ENCODE data around the gene NKD1.
A peak's percentile ranks its signal among the peaks of the same experiment; 100 is the strongest.

Gene NKD1

DNA sequence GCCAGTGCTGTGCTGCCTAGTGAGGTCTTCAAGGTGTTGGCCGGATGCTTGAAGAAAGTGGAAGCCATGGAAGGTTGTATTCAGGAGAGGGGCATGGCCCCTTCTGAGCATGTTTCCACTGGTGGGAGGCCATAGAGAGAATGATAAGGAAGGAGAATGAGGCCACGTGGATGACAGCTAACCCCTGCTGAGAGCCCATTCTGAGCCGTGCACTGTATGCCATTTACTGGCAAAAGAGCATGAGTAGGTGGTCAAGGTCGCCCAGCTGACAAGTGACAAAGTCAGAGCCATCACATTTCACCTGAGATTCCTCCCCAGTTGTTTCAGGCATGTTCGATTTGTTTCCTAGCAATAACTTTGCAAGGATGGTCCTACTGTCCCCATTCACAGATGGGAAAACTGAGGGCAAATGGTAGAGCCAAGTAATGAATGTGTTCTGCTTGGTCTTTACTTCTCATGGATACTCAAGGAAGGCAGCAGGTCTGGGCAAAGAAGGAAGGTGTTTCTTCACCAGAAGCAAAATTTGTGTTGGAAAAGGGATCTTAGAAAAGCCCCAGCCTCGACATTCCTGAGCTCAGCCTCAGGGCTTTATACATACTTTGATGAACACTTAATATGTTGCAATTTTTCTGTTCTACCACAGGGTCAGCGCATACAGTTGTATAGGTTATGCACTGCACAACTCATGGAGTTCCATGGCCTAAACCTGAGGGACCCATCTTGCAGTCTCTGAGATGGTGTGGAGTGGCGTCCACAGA is 10.5 kb upstream of the NKD1 start:
- DNase-seq (ENCODE audit: low spot score), result no peak

DNA sequence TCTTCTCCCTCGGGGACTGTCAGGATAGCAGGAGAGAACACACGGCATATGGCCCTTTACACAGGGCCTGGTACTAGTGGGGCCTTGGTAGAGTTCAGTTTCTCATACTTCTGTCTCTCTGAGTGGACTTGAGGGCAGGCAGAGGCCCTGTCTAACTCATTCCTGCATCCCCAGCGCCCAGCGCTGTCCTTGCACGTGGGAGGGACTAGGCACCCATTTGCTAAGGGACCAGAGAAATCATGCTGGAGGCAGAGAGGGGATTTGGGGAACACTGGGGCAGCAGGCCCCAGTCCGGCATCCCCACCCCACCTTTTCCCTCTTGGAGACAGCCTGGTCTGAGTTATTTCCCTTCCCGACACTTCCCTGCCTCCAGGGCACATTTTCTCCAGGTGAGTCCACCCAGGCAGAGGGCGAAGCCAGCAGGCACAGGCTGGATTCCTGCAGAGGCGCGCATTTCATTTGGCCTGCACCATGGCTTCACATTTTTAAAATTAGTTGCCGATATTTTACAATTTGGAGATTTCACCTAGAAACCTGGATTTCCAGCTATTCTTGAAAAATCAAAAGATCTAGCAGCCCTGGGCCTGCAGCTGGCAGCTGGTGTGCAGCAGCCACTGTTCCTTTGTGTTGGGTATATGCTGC is 9.7 kb upstream of the NKD1 start:
- DNase-seq (ENCODE audit: low spot score), result no peak

DNA sequence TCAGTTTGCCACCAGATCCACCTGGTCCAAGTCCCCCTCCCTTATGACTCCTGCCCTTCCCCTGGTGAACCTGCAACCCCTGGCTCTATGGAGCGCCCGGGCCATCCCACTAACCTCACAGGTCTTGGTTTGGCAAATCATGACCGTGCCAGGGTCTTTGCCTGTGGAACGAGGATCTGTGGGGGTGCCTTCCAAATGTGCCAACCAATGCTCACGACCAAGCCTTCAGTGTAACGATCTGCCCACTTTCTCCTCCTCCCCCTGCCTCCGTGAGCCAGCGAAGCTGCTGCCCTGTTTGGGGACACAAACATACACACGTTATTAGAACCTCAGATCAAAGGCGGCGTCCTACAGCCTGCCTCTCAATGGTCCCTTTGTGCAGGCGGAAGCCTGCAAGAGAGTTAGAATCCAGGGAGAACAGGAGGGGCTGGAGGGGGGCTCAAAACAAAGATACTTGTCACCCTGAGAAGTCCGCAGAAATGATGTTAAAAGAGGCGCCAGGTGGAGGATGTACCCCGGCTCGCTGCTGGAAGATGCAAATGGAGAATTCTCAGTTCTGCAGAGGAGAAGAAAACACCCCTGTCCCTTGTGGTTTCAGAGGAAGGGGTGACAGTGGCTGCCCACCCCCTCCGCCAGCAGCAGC is 9.0 kb upstream of the NKD1 start:
- DNase-seq (ENCODE audit: low spot score), result peak; percentile 60

DNA sequence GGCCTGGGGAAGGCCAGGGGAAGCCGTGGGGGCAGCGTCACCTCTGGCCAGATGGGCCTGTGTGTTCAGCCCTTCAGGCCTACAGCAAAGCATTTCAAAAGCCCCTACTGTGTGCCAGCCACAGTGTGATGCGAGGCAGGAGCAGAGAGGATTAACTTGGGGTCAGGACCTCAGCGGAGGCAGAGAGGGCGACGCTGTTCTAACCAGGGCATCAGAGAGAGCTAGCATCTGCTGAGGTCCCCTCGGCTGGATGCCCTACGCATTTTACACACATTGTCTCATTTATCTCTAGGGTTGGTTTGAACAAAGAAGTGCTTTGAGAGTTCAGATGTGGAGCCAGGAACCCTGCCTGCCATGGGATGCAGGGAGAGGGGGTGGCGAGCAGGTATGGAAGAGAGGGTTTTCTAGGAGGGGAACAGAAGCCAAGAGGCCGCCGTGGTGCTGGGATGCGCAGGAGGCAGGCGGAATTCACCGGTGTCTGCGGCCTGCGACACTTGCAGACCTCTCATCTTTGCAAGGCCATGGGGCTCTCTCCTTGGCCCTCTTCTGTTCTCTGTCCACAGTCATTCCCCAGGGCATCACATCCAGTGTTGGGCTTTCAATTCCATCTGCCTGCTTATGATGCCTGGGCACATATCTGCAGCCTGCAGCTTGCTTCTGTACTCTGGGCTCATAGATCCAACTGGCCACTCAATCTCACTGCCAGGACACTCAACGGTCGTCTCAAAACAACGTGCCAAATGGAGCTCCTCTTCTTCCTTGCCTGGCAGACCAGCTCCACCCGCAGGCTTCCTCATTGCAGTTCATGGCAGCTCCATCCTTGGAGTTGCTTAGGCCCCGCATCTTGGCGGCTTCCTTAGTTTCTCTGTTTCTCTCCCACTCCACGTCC is 8.1 kb upstream of the NKD1 start:
- peak; percentile 86 for DNase-seq (ENCODE audit: low spot score)

DNA sequence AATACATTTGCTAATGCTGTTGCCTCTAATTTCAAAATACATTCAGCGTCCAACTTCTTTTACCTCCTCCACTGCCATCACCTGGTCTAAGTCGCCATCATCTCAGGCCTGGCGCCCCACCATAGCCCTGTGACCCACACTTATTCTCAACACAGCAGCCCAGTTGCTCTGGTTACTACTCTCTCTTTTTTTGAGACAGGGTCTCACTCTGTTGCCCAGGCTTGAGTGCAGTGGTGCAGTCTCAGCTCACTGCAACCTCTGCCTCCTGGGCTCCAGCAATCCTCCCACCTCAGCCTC is 7.5 kb upstream of the NKD1 start:
- DNase-seq (ENCODE audit: low spot score), result no peak

DNA sequence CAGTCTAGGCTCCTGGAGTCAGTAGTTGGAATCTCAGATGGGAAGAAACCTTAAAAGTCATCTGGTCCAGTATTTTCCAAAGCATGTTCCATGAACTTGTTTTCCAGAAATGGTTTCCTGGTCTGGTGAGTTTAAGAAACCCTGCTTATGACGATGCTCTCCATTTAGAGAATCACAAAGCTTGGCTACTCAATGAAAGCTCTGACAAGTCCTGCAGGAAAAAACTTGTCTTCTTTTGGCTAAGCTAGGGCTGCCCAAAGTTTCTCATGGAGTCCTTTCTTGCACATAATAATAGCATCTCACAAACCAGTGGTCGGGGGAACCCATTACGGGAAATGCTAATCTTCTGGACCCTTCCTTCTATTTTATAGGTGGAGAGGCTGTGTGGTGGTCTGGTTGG is 5.5 kb upstream of the NKD1 start:
- no peak for DNase-seq (ENCODE audit: low spot score)

DNA sequence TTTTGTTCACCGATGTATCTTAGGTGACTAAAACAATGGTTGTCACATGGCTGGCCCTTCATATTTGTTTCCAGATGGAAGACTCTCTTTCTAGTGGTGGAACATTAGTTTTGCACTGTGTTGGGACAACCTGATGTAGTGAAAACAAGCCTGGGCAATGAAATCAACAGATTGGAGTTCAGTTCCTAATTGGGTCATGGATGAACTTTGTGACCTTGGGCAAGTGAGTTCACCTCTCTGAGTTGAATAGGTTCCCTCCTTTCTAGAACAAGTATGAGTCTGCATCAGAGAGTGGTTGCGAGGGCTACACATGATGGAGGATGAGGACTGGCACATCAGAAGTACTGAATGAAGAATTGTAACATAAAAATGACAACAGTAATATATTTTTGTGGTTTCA is 2.1 kb upstream of the NKD1 start:
- DNase-seq (ENCODE audit: low spot score), result no peak

DNA sequence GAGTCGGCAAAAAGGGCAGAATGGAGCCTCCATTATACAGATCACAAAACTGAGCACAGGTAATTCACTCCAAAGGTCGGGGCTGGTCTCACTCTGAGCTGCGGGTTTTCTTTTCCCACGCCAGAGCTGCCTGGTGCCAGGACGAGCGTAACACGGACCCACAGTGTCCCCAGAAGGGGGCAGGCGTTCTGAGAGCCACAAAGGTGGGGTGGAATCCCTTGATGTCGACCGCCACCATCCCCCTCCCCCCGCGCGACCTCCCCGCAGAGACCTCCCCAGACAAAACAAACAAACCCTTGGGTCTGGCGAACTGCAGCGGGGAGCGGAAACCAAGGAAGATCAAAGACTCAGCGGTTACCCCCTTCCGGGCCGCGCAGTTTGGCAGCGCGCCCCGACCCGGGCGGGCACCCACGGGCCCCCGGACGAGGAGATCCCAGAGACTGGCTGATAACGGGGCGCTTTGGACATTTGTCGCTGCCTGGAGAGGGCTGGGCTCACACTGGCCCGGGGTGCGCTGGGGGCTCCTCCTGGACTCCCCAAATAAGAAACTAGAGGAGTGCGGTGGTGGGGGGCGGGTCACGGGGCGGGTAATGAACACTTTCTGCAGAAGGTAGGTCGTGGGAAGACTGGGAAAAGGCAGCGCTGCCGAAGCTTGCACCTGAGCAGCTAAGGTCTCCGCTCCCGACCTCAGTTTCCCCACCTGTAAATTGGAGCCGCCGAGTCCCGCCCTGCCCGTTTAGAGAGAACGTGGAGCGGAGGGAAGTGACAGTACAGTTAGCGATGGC is 664 bp upstream of the NKD1 start:
- DNase-seq (ENCODE audit: low spot score), result peak; percentile 44

DNA sequence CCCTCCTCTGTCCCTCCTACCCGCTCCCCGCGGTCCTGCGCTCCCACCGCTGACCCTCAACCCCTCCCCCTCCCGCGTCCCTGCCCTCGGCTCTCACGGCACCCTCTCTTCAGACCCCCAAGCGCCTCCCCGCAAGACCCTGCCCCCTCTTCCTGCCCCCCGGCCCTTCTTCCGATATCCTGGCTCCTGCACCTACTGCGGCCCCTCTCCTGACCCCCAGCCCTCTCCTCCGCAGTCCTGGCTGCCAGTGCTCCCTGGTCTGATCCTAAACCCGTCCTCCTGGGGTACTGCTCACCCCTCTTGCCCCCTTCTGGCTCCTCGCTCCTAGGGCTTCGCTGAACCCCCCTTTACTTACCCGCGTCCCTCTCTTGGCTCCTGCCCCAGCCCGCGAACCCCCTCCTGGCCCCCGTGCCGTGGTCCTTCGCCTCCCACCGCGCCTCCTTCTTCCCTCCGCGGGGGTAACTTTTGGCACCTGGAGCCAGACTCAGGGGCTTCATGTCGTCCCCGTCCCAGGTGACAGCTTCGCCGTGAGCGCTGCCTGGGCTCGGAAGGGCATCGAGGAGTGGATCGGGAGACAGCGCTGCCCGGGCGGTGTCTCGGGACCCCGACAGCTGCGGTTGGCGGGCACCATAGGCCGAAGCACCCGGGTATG is 839 bp downstream of the NKD1 start:
- no peak for DNase-seq (ENCODE audit: low spot score)

DNA sequence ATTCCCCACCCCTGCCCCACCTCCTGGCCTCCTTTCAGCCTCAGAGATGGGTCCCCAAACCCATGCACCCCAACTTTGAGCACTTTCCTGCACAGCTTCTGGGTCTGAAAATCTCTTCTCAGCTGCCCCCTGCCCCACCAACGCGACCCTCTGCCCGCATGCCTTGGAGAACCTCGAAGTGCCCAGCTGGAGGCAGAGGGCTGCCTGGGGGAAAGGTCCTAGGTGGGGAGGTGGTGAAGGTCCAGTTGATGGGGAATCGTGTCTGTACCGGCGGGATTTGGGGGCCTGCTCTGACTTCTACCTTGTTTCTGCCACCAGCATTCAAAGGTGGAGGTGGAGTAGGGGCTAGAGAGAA is 1.3 kb downstream of the NKD1 start:
- no peak for DNase-seq (ENCODE audit: low spot score)

DNA sequence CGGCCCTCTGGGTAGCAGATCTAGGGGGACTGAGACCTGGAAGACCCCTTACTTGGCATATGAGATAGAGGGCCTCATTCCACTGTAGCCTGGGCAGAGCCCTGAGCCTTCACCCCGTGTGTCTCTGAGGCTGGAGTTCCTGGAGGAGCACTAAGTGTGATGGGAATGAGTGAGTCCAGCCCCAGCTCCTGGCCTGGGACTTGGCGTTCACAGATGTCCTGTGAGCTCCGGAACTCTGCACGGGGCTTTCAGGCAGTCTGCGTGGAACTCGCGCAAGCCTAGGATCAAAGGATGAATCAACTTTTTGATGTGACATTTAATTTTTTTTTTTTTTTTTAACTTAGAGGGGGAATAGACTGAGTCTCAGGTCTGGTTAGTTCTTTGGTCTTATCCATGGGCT is 1.8 kb downstream of the NKD1 start:
- DNase-seq (ENCODE audit: low spot score), result no peak

DNA sequence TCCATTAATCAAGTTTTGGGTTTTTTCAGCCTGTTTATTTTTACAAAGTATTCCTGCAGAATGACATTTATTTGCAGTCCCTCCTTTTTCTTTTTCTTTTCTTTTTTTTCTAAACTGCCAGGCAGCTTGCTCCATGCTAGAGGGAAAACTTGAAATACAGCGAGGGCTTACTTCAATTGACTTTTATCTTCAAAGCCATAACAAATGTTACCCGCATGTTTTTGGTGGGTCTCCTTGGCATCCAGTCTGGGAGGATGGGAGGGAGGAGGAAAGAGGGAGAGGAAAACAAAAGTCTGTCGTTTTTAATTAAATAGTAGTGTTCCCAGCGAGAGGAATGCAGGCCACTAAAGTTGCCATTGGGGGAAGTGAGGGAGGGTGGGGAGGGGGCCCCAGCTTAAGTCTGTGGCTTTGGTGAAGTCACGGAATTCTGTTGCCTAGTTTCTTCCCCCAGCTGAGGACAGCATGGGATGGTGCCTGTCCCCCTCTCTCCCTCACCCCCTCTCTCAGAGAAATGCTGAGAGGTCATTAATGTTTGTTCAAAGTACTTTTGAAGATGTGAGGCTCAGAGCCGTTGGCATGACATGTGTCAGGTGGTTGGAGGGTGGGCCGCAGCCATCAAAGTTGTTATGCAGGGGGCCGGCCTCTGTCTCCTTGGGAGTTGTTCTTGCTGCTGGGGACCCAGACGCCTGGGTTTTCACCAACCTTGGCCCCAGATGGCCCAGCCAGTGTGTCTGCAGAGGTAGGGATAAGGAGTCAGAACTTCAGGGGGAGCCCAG is 2.9 kb downstream of the NKD1 start:
- no peak for DNase-seq (ENCODE audit: low spot score)

DNA sequence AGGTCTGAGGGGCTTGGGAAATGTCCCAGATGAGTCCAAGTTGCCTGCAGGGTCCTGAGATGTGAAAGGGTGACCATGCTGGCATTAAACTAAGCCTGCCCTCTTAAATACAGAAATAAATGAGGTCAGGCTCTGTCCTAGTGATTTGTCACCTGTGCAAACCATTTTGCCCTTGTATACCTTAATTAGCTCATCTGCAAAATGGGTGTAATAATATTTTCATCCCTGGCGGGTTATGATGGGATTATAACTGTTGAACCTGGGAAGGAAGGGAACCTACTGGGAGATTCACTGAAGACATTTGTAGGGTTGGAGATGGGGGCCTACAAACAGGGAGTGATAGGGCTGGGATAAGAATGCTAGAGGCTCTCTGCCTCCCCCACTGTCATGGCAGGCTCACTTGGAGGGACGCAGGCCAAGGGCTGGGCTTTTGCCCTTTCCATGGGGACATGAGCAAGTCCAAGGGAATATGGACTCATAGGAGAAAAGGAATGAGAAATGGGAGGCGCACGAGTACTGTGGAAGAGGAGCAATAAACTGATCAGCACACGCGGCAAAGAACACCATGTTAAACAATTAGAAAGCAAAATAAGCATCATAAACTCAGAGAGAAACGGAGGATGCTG is 4.4 kb downstream of the NKD1 start:
- DNase-seq (ENCODE audit: low spot score), result no peak

DNA sequence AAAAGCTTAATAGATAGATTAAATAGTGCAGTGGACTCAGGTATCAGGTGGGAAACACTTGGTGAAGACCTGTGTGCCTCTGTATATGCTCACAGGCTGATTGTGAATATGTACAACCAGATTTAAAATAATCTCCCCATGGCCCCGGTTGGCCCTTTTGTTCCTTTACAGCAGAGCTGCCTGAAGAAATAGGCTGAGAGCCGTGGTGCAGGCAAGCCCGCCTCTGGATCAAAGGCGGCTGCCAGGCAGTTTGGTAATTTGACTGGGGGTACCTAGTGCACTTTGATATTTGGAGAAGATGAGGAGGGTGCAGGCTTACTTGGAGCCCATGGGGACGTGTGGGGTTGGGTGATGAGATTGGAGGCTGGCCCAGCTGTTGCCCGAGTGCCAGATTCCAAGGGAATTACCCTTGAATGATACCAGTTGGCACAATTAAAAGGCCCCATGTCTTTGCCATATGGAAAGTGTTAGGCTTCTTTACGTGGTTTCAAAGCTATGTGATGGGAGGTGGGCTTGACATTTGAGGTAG is 5.0 kb downstream of the NKD1 start:
- DNase-seq (ENCODE audit: low spot score), result no peak

DNA sequence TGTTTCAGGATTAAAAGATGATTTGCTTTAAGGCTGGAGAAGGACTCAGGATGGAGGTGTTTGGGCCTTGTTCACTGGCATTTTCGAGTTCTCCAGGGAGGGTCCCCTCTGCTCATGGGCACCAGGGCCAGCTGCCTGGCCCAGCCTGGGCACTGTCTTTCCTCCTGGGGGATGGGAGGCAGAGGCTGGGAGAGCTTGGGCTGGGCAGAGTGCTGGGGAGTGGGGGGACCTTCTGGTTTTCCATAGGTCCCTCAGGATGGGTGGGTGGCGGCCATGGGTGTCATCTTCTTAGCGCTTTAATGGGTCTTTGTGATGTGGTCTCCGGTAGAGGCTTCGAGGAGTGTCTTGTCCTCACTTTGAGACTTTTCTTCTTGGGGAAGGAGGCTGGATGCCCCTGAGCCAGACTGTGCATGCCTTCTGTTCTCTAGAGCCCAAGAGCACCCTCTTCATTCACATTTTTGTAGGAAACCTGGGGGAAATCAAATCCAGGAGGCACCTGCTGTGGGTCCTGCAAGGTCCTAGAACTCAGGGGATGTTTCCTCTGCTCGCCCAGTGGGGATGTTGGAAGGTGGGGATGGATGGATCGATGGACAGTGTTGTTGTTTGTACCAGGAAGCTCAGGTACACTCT is 5.7 kb downstream of the NKD1 start:
- DNase-seq (ENCODE audit: low spot score), result no peak

DNA sequence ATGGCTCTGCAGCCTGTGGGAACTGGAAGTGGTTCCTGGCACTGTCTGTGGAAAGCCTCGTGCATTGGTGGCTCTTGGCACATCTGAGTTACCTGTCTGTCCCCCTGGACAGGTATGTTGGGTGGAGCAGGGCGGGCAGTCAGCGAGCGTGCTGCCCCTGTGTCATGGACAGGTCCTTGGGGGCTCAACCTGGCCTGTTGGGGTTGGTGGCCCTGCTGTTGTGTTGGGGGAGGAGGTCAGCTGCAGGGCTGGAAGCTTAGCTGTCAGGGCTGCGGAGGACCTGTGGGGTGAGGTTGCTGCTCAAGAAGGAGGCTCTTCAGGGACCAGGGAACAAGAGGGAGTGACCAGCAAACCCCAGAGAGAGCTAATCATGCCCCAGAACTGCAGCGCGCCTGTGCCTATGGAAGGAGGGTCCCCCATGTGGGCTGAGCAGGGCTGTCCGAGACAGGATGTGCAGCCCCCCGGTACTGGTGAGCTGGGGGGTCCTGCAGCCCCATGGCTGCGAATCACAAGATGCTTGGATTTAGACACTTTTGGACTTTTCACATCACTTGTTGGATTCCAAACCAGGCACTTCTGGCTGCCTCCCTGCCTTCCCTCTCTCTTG is 7.2 kb downstream of the NKD1 start:
- no peak for DNase-seq (ENCODE audit: low spot score)

DNA sequence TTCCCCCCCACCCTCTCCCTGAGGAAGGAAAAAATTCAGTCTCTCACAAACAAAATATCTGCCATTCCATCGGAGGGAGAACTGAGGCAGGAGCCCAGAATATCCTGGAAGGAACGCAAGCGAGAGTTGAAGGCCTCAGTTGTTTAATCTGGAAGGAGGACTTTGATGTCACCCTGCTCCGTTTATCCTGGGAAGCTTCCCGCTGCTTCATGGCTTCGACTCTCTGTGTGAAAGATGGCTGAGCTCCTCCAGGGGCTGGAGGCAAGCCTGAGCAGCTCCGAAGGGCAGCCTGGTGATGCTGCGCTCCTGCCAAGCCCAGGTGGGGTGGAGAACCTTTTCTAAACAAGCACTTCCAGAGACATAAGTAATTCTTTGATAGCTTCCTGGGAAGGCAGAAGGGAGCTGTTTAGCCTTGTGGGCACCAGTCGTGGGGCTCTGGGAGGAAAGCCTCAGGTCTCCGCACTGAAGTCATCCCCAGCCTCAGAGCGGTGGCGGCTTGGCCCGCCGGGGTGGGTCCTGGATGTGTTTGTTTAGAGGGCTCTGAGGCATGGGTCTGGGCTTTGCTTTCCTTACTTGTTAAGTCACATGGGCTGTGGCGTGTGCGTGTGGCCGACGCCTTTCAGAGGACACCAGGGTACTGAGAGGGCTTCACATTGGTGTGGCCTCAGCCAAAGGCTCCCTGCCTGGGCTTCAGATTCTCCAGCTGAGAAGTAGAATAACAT is 7.9 kb downstream of the NKD1 start:
- DNase-seq (ENCODE audit: low spot score), result no peak

DNA sequence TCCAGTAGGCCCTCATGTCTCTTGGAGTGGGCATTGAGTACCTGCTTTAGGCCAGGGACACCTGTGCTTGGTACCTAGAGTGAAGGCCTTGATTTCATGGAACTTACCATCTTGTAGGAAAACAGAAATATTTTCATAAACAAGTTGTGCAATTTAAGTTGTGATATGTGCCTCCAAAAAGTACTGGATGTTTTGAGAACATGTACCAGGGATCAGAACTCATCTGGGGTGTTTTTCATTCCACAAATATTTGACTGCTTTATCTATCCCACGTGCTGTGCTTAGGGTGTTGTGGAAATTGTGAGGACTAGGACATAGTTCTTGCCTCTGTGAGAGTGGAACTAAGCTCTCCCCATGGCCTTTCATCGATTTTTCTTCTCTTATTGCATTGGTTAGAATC is 8.8 kb downstream of the NKD1 start:
- no peak for DNase-seq (ENCODE audit: low spot score)
